ENCODE measurements around the gene MTRFR.

Gene MTRFR

GRCh38 chr12:123271001-123271668 is 37.9 kb downstream of the MTRFR start:
- no peak for DNase-seq

- DNase-seq, result no peak
Observed at GRCh38 chr12:123273166-123273565, 39.9 kb downstream of the MTRFR start.

- DNase-seq, result no peak
Observed at GRCh38 chr12:123278101-123278627, 44.9 kb downstream of the MTRFR start.

- no peak for DNase-seq
Observed at GRCh38 chr12:123280971-123281370, 47.7 kb downstream of the MTRFR start.

- DNase-seq, result no peak
Observed at GRCh38 chr12:123282111-123282510, 48.9 kb downstream of the MTRFR start.

GRCh38 chr12:123283461-123283860 is 50.2 kb downstream of the MTRFR start:
- no peak for DNase-seq

- no peak for DNase-seq
Observed at GRCh38 chr12:123284669-123285068, 51.4 kb downstream of the MTRFR start.

- DNase-seq, result no peak
Observed at GRCh38 chr12:123286652-123287373, 53.6 kb downstream of the MTRFR start.

- DNase-seq, result no peak
Observed at GRCh38 chr12:123288751-123289346, 55.6 kb downstream of the MTRFR start.

GRCh38 chr12:123289911-123290310 is 56.7 kb downstream of the MTRFR start:
- DNase-seq, result no peak

GRCh38 chr12:123293178-123293760 is 60.0 kb downstream of the MTRFR start:
- no peak for DNase-seq

- DNase-seq, result no peak
Observed at GRCh38 chr12:123305136-123305535, 71.9 kb downstream of the MTRFR start.

- DNase-seq, result no peak
Observed at GRCh38 chr12:123306200-123306599, 73.0 kb downstream of the MTRFR start.
